Tibial artery (tissue), 4 donors: ENCODE results near the gene PCDH9.

Experiments used
- DNase-seq, 2 donors: peaks; one replicate each; pipeline ENCODE4 v3.0.0-alpha.2; 2019
- H3K27ac ChIP-seq, 2 donors: fragments of 200-600 bp; sonication (generic) in 1 of 2; 1 replicate in 1 of 2; 2 replicates in 1 of 2; pipeline ENCODE4 v1.5.1; 2018 to 2019; ENCODE audit warnings: mild to moderate bottlenecking in 1 of 2
- H3K27me3 ChIP-seq, 2 donors: fragments of 200-600 bp; sonication (generic) in 1 of 2; one replicate each; pipeline versions ENCODE4 v1.5.1 to v1.6.0; 2016 to 2019
- H3K36me3 ChIP-seq, 3 donors: fragments of 200-600 bp; sonication (generic) in 2 of 3; one replicate each; pipeline ENCODE4 v1.5.1; 2016 to 2019; ENCODE audit warnings: mild to moderate bottlenecking in 2 of 3
- H3K4me1 ChIP-seq, 4 donors: fragments of 200-600 bp; sonication (generic) in 2 of 4; 1 replicate in 3 of 4; 2 replicates in 1 of 4; pipeline ENCODE4 v1.5.1; 2016 to 2019
- H3K4me3 ChIP-seq, 2 donors: fragments of 200-600 bp; sonication (generic) in 1 of 2; 1 replicate in 1 of 2; 2 replicates in 1 of 2; pipeline ENCODE4 v1.5.1; 2018 to 2019; ENCODE audit warnings: mild to moderate bottlenecking in 2 of 2
- H3K9me3 ChIP-seq, 3 donors: fragments of 200-600 bp; sonication (generic) in 1 of 3; one replicate each; pipeline ENCODE4 v1.5.1; 2016 to 2019
- intact Hi-C: fragments of 100-400 bp; cut with DNase I; formaldehyde crosslinking; loops from one replicate; pipeline ENCODE4 v1.15.0; 2023; ENCODE audit warnings: low total_unique reads
- TF ChIP-seq, protein P1 (sequence below), 2 experiments: fragments of 200-600 bp in 1 of 2; fragments of 450-650 bp in 1 of 2; IDR thresholded peaks; one replicate each; pipeline ENCODE4 v1.5.1; 2017 to 2019; ENCODE audit warnings: antibody characterized with exemption in 2 of 2, mild to moderate bottlenecking in 1 of 2, moderate library complexity in 1 of 2

PCDH9 gene

DNA sequence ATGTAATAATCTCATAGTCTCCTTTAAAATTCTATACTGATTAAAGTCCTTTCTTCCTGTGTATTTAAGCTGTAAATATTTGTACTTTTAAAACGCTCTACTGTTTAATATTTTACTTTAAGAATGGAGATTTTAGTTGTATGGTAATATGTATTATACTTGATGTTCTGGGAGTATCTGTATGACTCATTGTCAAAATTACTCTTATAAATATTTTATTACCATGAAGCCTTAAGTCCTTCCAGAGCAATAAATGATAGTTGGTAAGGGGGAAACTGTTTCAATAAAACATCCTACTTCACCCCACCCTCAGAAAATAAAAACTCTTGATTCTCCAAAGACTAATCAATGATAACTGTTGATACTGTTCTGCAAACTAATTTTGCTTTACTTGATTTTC, 6.4 kb downstream of the PCDH9 start:
- no peak for DNase-seq
- H3K27me3 ChIP-seq = peaks cover 0 to 5% of the 10 kb centered on the region in 2 donors
- H3K9me3 ChIP-seq = no peaks in the 10 kb centered on the region
- no peak overlapping the region for H3K4me3 ChIP-seq
- no peaks in the 10 kb centered on the region for H3K36me3 ChIP-seq
- H3K27ac ChIP-seq = no peak overlapping the region
- peaks cover 0 to 3% (median 0%) of the 10 kb centered on the region in 4 donors for H3K4me1 ChIP-seq
- intact Hi-C loops = no loop called here
- TF ChIP-seq, protein P1, sequence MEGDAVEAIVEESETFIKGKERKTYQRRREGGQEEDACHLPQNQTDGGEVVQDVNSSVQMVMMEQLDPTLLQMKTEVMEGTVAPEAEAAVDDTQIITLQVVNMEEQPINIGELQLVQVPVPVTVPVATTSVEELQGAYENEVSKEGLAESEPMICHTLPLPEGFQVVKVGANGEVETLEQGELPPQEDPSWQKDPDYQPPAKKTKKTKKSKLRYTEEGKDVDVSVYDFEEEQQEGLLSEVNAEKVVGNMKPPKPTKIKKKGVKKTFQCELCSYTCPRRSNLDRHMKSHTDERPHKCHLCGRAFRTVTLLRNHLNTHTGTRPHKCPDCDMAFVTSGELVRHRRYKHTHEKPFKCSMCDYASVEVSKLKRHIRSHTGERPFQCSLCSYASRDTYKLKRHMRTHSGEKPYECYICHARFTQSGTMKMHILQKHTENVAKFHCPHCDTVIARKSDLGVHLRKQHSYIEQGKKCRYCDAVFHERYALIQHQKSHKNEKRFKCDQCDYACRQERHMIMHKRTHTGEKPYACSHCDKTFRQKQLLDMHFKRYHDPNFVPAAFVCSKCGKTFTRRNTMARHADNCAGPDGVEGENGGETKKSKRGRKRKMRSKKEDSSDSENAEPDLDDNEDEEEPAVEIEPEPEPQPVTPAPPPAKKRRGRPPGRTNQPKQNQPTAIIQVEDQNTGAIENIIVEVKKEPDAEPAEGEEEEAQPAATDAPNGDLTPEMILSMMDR (IDR thresholded peaks at IDR 0.05) = no peak

DNA sequence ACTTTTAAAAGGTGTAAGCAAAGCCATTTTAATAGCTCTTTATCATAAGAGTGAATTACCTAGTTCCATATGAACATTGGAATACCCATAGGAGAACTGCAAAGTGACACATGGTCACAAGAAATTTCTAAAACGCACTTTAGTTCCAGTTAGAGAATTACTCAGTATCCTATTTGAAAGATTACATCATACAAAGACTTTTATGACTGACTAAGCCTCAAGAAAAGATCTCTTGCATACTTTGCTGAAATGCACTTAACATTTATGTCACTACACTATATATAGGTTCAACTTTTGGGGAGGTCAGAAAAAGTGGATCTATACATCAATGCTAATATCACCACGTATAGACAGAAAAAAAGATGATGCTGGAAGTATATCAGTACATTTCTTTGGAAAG, 7.1 kb downstream of the PCDH9 start:
- no peak overlapping the region for H3K4me3 ChIP-seq
- intact Hi-C loops = no loop called here

DNA sequence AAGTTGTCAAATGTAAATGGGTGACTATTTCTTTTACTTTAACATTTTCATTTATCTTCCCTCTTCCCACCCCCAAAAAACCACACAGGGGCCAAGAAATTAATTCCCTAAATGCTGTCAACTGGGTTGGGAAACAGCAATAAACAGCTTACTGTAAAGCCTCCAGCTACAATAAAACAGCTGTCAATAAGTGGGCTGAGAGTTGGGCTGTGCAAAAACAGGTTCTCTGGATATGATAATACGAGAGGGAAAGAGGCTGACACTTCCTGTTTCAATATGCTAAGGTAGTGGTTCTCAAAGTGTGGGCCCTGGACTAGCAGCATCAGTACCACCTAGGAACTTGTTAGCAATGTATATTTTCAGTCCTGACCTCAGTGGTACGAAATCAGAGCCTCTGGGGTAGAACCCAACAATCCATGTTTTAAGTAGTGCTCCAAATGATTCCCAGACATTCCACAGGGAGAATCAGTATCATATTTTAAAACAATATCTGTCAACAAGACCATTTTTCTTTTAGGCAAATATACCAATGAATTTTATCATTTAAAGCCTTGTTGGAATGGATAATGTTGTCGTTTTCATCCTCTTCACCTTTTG, 8.4 kb downstream of the PCDH9 start:
- TF ChIP-seq, protein P1 (IDR thresholded peaks at IDR 0.05) = no peak
- intact Hi-C loops = no loop called here
- no peaks in the 10 kb centered on the region for H3K27me3 ChIP-seq
- H3K9me3 ChIP-seq = no peaks in the 10 kb centered on the region
- no peak overlapping the region for H3K4me3 ChIP-seq
- H3K4me1 ChIP-seq = peaks cover 0 to 3% (median 0%) of the 10 kb centered on the region in 4 donors
- H3K27ac ChIP-seq = no peak overlapping the region
- H3K36me3 ChIP-seq = no peaks in the 10 kb centered on the region
- no peak for DNase-seq

More for the DNA sequence above, 7.1 kb downstream of the PCDH9 start:
- H3K9me3 ChIP-seq = no peaks in the 10 kb centered on the region
- no peak overlapping the region for H3K27ac ChIP-seq
- peaks cover 0 to 3% (median 0%) of the 10 kb centered on the region in 4 donors for H3K4me1 ChIP-seq
- TF ChIP-seq, protein P1 (IDR thresholded peaks at IDR 0.05) = no peak
- no peak for DNase-seq
- H3K27me3 ChIP-seq = peaks cover 0 to 5% of the 10 kb centered on the region in 2 donors
- H3K36me3 ChIP-seq = no peaks in the 10 kb centered on the region

DNA sequence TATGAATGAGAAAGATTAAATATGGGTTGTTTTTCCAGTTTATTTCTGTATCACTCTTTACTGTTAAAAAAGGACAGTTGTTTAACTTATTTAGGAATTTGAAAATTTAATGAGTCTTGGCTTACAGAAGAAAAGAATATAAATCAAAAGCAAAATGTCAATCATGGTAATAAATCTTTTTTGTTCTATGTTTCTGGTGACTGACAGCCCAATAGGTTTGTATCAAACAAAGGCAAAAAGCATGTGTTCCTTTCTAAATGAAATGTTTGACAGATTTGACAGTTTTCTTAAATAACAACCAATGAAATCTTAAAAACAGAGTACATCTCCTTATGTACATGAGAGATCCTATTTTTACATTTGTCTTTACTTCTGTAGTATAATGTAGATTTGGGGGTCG, 11.0 kb downstream of the PCDH9 start:
- DNase-seq = no peak
- Histone ChIP-seq H3K4me1 (no peaks in the 10 kb centered on the region), H3K4me3 (no peak overlapping the region), H3K36me3 (no peaks in the 10 kb centered on the region), H3K9me3 (no peaks in the 10 kb centered on the region), H3K27ac (no peak overlapping the region), H3K27me3 (no peaks in the 10 kb centered on the region)
- TF ChIP-seq, protein P1 (IDR thresholded peaks at IDR 0.05) = no peak
- intact Hi-C loops = no loop called here

DNA sequence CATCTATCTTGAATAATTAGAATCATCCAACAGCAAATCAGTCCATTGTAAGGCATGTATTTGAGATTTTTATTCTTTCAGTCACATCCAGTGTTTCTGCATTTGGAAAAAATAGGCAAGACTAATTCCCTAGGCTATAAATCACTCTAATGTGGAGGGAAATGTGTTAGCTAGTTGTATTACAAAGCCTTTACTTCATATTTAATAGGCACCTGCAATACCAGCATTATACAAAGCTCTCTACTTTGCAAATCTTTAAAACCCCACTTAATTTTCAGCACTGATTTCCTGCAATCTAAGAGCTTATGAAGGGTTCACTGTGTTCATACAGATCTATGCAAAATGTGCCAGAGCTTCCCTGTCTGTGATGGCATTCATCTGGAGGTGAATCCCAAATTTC, 12.3 kb downstream of the PCDH9 start:
- Histone ChIP-seq H3K4me1 (no peaks in the 10 kb centered on the region), H3K4me3 (no peak overlapping the region), H3K27ac (no peak overlapping the region), H3K9me3 (no peaks in the 10 kb centered on the region), H3K27me3 (no peaks in the 10 kb centered on the region), H3K36me3 (no peaks in the 10 kb centered on the region)
- TF ChIP-seq, protein P1 (IDR thresholded peaks at IDR 0.05) = no peak
- intact Hi-C loops = no loop called here
- DNase-seq = no peak

DNA sequence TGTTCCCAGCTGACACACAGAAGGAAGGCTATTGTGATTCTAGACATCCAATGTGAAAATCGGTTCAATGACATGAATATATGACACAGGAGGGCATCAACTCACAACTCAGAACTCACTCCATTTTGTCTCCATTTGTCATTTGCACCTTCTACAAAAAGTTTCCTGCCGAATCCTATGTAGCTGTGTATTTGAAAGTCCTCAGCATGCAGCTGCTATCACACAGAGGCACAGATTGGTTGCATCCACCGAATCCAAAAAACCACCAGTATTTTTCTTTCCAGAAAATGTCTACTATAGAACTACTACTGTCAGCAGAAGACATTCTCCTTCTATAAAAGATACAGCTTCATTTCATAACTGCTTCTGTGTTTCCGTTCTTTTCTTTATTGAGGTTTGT, 13.3 kb downstream of the PCDH9 start:
- no peaks in the 10 kb centered on the region for H3K4me1 ChIP-seq
- intact Hi-C loops = no loop called here
- no peaks in the 10 kb centered on the region for H3K27me3 ChIP-seq
- H3K9me3 ChIP-seq = no peaks in the 10 kb centered on the region
- TF ChIP-seq, protein P1 (IDR thresholded peaks at IDR 0.05) = no peak
- no peak overlapping the region for H3K27ac ChIP-seq
- no peak overlapping the region for H3K4me3 ChIP-seq
- no peaks in the 10 kb centered on the region for H3K36me3 ChIP-seq
- DNase-seq = no peak
